MM.1S (cell line): ENCODE results near the gene SPACA5B.
A peak's percentile ranks its signal among the peaks of the same experiment; 100 is the strongest.

Experiments used
- CTCF ChIP-seq: fragments of 300-600 bp; sonication (generic); IDR thresholded peaks from 2 replicates; pipeline ENCODE4 v1.5.1; 2016; ENCODE audit warnings: antibody characterized with exemption, low read length, mixed read lengths
- EZH2 ChIP-seq: fragments of 300-600 bp; sonication (generic); optimal IDR thresholded peaks from 2 replicates; pipeline ENCODE3; 2017; ENCODE audit warnings: low read depth, mild to moderate bottlenecking, antibody characterized with exemption, low read length, mixed read lengths

GRCh38 chrX:48083212-48083611 is 47.2 kb upstream of the SPACA5B start:
- TF ChIP-seq CTCF (peak; percentile 57), EZH2 (no peak)
